RPMI7951 (cell line): ENCODE measurements around the gene TULP3. TPM values are rescaled to one million over a fixed set of nuclear protein-coding genes. Genes with fewer than 3 reads are reported as not detected.

Experiments
- DNase-seq: peaks from one replicate; pipeline ENCODE4 v3.0.0-alpha.2; 2012; ENCODE audit warnings: low read depth
- total RNA-seq: library from RNA; depleted of rRNA; stranded (reverse); fragments of >200 nt; shearing (Covaris generic); gene quantifications from 2 replicates; pipeline ENCODE4 v1.2.3, GENCODE V29; 2014

TULP3 gene
- total RNA-seq, 1 experiment from 2014 or later, result 42.8 TPM

DNA sequence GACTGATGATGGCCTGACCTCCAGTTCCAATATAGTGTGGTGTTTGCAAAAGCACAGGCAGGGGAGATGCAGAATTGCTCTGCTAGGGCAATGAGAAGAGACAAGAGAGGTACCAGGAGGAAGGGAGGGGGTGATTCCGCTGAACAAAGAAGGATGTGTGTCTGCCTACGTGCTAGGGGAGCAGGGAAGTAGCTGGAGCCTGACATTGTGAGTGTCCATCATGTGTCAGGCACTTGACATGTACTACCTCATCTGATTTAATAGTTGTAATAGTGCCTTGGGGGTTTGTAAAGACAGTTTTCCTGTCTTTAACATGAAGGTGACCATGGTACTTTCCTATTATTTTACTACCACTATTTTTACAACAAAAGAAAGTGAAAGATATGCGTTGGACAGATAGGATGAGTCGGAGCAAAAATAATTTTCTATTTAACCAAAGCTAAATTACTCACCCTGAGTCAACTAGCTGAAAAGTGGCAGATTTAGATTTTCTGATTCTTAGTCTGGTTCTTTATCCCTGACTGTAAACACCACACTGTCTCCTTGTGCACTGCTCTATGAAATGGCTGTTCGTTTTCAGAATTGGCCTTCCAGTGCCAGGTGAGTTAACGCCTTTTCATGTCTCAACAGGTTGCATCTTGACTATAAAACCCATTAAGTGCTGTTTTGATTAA, 34.8 kb downstream of the TULP3 start:
- DNase-seq, result no peak

DNA sequence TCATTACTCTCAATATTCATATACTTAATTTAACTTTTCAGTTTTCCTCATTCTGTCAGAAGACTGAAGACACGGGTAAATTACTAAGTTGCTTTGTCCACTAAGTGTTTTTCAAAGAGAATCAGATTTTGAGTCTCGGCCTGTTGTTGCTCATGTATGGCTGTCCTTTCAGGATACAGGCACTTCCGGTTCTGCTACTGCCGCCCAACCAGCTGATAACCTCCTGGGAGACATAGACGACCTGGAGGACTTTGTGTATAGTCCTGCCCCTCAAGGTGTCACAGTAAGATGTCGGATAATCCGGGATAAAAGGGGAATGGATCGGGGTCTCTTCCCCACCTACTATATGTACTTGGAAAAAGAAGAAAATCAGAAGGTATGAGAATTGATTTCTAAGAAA, 40.2 kb downstream of the TULP3 start:
- no peak for DNase-seq

DNA sequence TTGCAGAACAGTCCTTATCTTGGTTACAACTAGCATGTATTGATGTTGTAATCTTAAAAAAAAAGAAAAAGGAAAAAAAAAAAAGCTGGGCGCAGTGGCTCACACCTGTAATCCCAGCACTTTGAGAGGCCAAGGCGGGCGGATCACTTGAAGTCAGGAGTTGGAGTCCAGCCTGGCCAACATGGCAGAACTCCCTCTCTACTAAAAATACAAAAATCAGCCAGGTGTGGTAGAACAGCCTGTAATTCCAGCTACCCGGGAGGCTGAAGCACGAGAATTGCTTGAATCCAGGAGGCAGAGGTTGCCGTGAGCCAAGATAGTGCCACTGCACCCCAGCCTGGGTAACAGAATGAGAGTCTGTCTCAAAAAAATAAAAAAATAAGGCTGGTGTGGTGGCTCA, 42.9 kb downstream of the TULP3 start:
- no peak for DNase-seq

DNA sequence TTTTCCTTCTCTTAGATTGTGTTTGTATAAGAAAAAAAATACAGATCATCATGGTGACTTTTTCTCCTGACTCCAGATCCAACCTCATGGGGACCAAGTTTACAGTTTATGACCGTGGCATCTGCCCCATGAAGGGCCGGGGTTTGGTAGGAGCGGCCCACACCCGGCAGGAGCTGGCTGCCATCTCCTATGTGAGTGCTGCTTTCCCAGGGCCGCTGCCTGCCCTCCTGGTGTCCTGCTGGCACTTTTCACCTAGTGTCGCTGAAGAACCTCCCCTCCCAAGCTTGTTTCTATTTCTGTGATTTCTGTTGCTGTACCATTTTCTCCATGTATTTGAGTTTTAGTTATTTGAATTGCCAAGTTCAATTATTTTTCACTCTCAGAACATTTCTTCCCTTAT, 43.7 kb downstream of the TULP3 start:
- no peak for DNase-seq

DNA sequence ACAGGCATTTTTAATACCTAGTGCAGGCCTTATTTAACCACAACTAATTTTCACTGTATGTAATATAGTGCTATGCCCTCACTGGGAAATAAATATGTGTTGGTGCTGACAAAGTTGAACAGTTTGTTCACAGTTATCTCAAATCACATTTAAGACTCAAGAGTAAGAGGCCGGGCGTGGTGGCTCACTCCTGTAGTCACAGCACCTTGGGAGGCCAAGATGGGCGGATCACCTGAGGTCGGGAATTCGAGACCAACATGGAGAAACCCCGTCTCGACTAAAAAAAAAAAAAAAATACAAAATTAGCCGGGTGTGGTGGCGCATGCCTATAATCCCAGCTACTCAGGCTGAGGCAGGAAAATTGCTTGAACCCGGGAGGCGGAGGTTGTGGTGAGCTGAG, 45.6 kb downstream of the TULP3 start:
- DNase-seq, result no peak

DNA sequence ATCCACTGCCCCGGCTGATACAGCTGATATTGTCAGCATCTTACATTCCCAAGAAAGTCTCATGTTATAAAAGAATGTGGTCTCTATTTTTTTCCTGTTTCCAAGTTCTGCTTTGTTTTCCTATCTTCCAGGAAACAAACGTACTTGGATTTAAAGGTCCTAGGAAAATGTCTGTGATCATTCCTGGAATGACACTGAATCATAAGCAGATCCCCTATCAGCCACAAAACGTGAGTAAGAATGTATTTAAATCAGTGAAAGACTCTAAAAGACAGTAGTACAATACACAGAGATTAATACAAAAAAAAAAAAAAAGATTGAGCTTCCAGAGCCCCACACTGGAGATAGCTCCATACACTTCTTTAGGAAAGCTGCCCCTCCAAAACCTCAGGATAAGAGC, 46.8 kb downstream of the TULP3 start:
- no peak for DNase-seq

DNA sequence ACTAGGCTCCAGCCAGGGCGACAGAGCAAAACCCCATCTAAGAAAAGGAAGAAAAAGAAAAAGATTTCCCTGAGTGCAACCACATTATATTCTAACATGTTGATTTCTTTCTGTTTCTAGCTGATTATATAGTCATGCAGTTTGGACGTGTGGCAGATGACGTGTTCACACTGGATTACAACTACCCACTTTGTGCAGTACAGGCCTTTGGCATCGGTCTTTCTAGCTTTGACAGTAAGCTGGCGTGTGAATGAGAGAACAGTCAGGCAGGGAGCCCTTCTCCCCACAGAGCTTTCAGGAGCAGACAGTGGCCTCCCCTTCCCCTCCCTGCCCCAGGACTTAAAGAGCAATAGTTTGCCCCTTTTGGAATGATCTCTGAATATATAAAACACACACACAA, 48.5 kb downstream of the TULP3 start:
- DNase-seq, result no peak

DNA sequence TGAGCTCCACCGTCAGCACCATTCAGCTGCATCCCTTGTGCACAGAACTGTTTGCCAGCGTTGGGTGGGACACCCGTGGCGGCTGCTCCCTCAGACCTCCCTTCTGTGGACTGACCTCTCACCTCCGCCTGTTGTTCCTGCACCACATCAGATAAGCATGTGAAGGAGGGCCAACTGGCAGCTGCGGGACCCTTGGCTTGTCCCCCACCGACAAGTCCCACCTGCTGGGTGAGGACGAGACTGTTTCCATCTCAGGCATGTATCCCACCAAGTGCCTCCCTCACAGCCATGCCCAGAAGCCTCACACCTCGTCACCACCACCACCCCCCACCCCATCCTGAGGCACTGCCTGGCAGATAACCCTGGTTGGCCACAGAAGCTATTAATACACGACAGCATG, 49.9 kb downstream of the TULP3 start:
- no peak for DNase-seq

DNA sequence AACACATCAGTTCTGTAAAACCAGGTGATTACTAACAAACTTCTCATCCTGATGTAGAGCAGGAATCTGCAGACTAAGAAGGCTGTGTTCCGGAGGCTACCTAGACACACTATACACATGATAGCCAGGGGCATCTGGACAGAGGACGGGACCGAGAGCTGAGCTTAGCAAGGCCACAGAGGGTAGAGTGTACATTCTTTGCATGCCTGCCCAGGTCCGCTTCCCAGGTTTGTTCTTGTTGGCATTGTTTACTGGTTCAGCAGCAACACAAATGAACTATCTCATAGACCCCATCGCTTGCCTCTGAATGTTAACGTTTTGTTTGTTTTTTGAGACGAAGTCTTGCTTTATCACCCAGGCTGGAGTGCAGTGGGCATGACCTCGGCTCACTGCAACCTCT, 50.8 kb downstream of the TULP3 start:
- no peak for DNase-seq

DNA sequence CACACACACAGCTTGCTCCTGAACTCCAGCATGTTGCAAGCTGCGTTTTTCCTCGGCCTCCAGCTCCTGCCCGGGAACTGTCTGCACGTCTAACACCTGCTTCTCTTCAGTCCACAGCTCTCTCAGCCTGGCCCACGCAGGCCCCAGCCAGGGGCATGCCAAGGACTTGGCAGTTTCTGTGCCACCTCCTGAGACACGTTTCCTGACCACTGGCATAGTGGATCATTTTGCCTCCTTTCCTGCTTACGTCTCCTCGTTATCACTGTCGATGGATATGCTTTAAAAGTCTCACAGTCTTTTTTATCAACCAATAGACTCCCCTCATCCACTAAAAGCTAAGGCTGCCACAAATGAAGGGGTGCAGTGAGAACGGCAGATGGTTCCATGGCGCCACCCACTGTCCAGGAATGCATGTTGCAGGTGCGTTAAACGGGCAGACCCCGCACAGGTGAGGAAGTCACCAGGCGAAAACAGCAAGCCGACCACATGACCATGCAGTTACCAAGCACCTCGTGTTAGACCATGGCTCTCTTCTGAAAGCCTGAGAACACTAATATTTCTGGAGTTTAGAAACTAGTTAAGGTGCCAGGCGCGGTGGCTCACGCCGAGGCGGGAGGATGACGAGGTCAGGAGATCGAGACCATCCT, 53.8 kb downstream of the TULP3 start:
- DNase-seq, result no peak

DNA sequence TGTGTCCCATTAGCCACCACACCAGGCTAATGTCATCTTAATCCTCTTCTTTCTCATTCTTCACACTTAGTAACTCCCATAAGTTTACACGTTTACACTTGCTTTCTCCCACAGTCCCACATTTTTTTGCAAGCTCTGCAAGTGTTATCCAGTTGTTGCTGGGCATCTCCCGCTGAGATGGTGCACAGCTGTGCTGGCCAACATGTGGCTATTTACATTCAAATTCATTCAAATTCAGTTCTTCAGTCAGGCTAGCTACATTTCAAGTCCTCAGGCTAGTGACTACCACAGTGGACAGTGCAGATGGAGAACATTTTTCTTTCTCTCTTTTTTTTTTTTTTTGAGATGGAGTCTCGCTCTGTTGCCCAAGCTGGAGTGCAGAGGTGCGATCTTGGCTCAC, 58.7 kb downstream of the TULP3 start:
- DNase-seq, result peak; percentile 6

DNA sequence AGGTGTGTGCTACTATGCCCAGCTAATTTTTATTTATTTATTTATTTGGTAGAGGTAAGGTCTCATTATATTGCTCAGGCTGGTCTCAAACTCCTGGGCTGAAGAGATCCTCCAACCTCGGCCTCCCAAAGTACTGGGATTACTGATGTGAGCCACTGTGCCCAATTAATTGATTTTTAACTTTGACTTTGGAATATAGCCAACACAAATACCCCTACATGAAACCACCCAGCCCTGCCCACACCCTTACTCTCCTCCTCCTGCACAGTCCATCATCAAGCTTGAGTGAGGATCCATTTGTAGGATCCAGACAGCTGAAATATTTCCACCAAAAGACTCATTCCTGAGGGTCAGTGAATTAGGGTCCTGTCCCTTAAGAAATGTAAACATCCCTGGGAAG, 65.2 kb downstream of the TULP3 start:
- DNase-seq, result no peak

DNA sequence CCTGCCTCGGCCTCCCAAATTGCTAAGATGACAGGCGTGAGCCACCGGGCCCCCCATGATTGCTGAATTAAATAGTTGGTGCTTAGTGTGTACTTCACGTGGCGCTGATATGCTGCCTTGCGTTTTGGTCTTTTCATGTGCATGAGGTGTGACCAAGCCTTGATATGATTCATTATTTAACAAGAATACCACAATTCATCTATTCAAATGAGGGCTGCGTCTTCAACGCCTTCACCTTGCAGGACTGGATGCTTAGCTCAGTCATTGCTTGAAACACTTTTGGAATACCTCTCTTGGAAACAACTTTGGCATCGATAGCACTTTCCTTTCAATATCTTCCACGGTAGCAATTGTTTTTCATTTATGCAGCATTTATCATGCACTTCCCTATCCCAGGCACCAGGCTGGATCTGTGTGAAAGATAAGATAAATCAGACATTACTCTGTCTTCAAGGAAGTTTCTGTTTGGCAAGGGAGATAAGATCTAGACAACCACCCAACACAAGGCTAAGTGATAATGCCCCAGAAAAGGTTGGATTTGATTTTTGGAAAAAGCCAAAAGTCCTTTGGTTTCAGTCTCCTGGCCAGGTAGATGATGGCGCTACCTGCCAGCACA, 67.2 kb downstream of the TULP3 start:
- DNase-seq, result peak; percentile 19

DNA sequence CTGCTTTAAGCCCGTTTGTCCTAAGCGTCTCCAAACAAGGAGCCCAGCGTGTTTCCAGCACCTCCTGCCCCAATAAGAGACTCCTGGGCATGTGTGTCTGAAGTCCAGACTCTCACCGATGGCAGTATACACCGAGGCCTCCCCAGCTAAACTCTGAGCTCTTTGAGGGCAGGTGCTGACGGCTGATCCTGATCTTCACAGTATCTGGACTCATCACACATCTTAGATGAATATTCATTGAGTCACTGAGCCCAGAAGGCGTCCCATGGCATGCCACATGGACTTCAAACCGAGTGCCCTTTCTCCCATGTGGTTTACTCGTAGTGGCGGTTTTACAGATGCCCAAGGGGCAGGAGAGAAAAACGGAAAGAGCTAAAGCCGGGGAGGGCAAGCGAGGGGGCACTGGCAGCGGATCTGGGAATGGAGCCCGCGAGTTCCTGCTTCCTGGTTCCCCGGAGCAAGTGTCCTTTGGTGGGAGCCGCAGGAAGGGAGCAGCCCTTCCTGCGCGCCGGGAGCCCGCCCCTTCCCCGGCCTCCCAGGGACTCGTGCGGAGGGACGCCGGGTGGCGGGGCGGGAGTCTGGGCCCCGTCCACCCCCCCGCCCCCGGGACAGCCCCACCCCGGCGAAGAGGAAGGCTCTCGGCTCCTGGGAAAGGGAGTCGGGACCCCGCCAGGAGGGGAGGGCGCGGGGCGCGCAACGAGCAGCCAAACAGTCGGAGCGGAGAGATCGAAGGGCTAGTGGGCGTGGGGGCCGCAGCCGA, 67.9 kb downstream of the TULP3 start:
- DNase-seq, result peak; percentile 88

DNA sequence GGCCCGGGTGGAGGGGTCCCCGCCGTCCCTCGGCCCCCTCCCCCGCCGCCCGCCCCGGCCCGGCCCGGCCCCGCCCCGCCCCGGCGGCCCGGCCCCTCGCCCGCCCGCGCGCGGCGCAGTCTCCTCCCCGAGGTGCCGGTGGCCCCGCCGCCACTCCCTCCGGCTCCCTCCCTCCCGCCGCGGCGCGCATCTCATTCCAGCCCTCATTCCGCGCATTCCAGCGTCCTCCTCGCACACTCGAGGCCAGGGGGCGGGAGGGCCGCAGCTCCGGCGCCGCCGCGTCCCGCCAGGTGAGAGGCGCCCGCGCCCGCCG, 68.5 kb downstream of the TULP3 start, which contains the start of gene TEAD4:
Gene TEAD4 (plus strand): TSS at position 206 of the 313 bp plus-strand sequence.
- DNase-seq, result peak; percentile 75

DNA sequence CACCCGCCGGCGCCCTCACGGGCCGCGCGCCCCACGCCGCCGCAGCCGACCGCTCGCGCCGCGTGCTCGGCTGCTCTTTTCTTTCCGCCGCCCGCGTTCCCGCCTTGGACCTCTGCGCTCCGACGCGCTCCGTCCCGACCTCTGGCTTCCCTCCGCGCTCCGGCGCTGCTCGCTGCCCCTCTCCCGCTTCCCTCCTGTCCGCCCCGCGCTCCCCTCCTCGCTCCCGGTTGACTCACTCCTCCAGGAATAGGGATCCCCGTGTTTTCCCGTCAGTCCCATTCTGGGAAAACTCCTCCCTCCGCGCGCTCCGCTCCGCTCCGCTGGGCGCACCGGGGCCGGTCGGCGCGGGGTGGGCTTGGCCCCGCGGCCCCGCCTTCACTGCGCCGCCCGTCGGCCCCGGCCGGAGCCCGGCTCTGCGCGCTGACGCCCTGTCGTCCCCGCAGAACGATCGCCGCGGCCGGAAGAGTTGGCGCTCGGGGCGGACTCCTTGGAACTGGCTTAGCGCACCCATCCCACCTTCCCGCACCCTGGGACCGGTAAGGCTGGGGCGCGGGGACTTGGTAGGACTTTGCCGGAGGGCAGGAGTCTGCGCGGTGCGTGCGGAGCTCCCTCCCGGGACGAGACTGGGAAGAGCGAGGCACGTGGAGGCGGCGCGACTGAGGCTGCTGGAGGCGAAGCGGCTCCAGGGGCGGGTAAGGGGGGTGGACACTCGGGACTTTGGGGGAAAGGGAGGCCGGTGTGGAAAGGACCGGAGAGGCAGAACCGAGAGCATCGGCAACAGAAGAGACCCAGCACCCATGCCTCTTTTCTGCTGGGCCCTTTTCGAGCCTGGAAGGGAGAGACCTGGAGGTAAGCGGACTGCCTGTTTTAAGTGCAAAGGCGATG, 69.1 kb downstream of the TULP3 start:
- peak; percentile 57 for DNase-seq

DNA sequence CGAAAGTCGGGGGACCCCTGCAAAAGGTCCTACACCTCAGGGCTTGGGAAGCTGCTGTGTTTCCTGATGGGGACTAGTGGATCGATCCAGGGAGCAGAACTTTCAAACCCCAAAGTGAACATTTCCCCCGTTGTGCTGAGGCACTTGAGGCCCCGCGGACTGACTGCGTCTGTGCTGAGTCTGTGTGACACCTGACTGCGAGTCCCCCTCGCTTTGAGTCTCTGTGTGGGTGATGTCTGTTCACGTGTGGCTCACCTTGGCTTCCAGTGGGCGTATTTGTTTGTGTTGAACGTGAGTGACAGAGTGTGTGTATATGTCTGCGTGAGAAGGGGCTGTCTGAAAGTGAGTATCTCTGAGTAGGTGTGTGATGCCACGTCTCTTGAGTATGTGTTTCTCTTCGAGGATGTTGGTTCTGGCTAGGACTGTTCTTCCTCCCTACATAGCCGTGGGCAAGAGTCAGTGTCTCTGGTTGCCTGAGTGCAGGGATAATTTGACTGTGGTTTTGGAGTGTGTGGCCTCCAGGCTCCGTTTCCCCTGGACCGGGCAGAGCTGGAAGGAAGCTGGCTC, 69.8 kb downstream of the TULP3 start:
- peak; percentile 62 for DNase-seq

DNA sequence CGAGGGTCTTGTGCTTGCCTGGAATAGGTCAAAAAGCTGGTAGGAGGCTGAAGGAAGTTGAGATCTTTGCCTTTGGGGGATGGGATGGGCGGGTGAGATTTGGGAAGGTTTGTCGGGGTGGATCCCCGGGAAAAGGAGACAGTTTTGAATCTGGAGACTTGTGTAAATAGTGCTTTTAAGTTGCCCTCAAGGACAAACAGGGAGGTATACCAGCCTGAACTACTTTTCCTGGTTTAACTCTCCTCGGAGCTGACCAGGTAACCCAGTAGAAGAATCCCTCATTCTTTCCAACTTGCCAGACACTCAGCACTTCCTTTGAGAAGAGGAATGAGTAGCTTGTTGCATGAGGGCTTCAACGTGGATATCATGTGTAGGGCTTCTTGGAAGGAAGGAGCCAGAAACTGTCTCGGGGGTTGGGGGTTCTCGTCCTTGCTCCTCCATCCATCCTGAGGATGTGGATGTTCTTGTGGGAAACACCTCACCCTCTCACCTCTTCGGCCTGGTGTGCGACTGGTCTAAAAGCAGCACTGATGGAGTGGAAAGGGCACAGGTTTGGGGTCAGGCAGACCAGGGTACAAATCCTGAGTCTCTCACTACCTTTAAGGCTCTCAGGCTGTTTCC, 70.4 kb downstream of the TULP3 start:
- no peak for DNase-seq

DNA sequence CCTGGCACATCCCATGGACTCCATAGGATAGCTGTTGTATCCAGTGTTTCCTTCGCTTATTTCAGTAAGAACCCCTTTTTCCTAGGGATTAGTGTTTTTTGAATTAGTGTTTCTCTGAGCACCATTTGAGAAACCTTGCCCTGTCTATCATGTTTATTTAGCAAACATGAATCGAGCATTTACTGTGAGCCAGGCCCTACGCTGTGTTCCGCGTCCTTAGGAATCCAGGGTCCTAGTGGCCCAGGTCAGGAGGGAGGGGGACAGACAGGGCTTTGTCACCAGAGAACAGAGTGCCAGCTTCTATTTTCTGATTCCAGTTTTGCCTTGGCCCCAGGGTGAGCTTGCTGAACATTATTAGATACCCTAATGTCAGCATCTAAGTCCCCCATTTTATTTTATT, 71.0 kb downstream of the TULP3 start:
- DNase-seq, result no peak

DNA sequence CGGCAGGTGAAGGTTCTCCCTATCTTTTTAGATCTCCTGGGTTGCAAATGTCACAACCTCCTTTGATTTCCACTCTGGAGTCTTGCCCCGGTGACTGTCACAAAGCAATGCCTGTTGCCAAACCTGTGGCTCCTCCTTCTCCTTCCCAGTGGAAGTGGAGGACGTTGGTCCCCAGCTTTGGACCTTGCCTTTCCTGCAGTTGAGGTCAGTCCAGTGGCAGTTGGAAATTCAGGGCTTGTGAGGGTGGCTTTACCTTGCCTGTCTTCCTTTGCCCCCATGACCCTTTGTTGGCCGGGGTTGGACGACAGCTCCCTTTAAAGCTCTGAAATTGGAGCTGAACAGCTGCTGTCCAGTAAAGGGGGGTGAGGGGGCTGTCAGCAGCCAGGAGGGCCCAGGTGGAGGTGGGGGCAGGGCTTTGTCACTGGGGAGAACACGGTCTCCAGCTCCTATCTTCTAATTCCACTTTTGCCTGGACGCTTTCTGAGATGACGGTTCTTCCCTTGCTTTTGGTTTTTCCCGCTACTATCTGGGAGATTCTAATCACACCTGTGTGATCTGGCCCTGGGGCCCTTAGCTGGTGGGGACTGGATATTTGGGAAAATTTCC, 72.6 kb downstream of the TULP3 start:
- DNase-seq, result no peak
